ENCODE data around the gene SDK1. TPM values are rescaled to one million over a fixed set of nuclear protein-coding genes. Genes with fewer than 3 reads are reported as not detected.

Gene SDK1
- total RNA-seq, 1 donor from 2014 or later = 0.53 TPM

DNA sequence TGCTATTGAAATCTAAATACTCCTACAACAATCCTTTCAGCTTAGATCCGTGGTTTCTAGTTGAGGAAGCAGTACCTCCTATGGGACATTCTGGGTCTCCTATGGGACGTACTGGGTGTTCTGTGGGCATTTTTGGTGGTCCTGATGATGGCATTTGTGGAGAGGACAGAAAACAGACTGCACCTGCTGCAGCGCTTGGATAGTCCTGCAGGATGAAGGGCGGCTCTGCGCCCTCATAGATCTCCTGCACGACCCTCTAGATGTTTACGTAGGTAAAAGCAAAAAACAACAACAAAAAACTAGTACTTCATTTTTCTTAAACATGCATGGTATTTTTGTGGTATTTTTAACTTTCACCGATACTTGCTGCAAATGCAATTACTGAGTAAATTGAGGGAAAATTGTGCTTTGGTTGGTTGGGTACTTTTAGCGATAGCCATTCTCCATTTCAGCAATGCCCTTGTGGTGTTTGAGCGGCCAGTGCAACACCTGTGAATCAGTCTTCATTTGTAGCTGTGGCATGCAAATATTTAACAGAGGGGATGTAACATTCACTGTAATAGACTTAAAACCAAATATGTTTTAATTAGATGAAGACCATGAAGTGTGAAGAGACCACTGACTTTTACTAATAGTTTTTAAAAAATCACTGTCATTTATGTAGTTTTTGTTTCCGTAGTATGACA lies 461.2 kb downstream of the SDK1 start:
- ATAC-seq (no peak), DNase-seq (ENCODE audit: low spot score) (no peak)

DNA sequence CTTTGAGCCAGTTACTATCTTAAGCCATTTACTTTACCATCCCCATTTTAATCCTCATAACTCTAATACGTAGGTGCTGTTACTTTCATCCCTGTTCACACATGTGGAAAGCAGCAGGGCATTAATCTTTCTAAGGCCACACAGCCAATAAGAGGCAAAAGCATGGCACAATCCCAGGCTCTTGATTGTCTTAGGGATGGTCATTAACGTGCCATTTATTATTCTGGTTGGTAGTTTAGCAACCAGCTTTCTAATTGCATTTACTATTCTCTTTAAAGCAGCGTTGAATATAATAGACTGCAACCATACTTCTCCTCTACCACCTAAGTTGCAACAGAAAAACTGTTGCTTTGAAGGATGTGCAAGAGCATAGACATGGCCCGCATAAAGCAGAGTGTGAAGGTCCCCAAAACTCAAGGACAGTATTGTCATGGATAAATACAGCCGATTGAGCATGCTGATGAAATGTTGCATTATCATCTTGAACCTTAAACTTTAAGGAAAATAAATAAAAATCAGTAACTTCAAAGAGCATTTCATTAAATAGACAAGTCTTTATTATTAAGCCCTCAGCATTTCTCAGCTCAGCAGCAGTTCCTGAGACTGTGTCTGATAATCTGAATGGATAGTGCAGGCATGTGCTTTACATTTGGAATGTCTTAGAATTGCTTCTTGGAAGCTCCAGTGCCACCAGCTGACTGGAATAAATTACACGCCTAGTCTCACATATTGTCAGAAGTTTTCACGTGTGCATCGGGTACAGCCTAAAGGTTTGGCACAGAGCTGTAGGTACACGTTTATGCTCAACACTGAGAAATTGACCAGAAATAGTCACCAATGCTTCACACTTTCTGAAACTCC lies 467.1 kb downstream of the SDK1 start:
- ATAC-seq (no peak), DNase-seq (ENCODE audit: low spot score) (no peak)

DNA sequence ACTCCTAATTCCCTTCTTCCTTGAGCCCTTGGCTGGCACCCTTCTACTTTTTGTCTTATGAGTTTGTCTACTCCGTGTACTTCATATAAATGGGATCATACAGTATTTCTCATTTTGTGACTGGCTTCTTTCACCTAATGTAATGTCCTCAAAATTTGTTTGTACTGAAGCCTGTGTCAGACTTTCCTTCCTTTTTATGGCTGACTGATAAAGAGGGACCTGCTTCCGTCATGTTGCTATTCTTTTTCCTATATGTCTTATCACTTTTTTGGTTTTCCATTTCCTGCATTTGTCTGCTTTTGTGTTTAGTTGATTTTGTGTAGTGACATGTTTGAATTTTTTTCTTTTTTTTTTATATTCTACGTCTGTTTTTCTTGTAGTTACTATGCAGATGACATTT lies 470.9 kb downstream of the SDK1 start:
- no peak for ATAC-seq

DNA sequence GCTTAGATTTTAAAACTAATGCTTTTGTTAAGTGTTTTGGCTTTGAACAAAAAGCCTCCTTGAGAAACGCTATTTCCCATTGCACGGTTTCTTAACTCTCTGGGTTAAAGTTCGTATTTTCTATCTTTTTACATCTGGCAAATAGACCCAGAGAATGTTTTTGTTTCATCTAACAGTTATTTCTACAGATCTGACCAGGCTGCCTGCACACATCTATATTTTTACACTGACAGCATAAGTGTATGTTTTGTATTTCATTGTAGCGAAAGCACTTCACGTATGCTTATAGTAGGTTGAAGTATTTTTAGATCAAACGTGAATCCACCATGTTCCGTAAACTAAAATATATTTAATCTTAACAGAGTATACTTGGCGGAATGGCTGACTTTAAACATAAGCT lies 477.3 kb downstream of the SDK1 start:
- DNase-seq (ENCODE audit: low spot score) (no peak), ATAC-seq (no peak)

More for the DNA sequence above, 470.9 kb downstream of the SDK1 start:
- DNase-seq (ENCODE audit: low spot score) = no peak

DNA sequence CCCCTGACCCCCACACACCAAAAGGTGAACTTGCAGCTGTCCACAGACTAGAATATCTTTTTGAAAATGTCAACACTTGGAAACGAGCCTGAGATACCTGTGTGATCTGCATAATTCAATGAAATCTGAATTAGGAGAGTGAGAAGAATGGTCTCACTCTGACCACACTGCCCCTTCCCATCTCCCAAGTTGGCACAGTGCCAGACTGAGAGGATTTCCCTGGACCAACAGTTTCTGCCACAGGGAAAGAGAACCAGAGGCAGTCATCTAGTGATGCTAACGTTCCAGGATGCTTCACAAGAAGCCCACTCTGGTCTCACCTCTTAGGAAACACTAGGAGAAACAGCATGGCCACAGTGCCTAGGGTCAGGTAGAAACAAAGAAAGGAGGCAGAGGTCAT lies 479.0 kb downstream of the SDK1 start:
- DNase-seq (ENCODE audit: low spot score) (no peak), ATAC-seq (no peak)

DNA sequence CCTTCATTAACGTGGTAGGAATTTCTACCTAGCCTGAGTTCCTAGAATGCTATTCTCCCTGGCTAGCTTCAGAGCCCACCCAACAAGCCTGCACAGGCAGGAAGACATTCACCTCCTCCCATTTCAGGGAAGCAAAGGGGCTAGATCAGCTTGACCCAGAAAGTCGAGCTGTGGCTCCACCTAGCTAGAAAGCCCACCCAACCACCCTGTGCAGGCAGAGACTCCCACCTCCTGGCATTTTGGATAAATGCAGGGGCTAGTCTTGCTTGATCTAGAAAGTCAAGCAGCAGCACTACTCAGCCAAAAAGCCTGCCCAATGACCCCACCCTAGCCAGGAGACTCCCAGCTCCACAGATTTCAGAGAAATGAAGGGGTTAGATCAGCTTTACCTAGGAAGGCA lies 479.5 kb downstream of the SDK1 start:
- ATAC-seq (no peak), DNase-seq (ENCODE audit: low spot score) (no peak)

DNA sequence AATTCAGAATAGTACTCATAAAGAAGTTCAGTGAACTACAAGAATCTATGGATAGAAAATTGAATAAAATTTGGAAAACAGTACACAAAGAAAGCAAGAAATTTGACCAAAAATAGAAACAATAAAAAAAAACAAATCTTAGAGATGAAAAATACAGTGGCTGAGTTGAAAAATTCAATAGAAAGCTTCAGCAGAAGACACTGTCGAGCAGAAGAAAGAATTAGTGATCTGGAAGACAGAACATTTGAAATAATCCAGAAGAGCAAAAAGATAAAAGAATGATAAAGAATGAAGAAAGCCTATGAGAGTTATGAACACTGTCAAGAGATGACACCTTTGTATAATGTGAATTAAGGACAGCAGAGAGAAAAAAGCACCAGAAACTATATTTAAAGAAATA lies 480.6 kb downstream of the SDK1 start:
- DNase-seq (ENCODE audit: low spot score) (no peak), ATAC-seq (no peak)

DNA sequence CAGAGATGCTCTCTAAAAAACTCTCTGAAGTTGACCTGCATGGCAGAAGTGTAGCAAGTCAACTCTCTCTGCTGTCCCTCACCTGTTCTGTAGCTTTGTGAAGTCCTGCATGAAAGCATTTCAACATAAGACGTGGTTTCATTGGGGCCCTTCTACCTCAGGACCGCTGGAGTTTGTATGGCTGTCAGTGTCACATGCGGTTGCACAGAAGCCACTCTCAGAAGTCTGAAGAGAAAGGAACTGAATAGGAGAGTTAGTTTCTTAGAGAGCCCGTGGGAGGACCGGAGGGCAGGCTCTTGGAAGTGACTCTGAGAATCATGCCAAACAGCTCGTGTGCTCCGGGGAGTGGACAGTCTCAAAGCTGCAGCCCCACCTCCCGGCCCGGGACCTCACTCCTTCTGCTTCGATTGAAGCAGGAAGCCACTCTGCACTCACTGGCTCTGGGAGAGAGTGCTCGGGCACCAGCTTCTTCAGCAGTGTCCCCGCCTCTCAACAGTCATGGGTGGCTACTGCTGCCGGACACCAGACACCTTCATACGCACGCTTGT lies 486.7 kb downstream of the SDK1 start:
- ATAC-seq (no peak), DNase-seq (ENCODE audit: low spot score) (no peak)

DNA sequence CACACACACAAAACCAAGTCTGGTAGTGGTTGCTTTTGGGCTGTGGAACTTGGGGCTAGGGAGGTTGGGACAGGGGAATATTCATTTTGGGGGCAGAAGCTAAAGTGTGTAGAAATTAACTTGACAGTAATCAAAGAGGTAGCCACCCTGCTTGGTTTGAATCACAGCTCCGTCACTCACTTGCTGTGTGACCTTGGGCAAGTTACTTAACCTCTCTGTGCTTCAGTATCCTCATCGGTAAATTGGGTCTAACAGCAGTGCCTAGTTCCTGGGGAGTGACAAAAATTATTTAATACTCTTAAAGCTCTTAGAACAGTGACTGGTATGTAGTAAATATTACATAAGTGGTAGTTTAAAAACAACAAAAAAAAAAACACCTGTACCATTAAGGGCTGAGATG lies 489.8 kb downstream of the SDK1 start:
- DNase-seq (ENCODE audit: low spot score) (no peak), ATAC-seq (no peak)

DNA sequence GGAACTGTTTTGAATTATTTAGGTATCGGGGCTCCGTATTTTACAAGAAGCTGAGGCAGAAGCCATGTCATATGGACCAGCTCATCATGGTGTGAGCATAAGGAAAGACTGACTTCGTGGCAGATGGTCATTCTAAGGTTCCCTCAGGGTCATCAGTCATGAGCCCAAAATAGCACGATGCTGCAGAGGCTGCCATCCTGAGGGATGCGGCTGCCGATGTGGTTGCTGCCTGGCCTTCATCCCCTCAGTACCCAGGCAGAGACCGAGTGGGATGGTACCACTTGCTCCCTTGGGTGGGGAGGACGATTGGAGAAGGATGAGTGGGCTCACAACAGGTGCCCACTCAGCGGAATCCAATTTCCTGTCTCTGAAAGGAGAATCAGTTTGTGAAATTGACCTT lies 490.3 kb downstream of the SDK1 start:
- no peak for ATAC-seq

DNA sequence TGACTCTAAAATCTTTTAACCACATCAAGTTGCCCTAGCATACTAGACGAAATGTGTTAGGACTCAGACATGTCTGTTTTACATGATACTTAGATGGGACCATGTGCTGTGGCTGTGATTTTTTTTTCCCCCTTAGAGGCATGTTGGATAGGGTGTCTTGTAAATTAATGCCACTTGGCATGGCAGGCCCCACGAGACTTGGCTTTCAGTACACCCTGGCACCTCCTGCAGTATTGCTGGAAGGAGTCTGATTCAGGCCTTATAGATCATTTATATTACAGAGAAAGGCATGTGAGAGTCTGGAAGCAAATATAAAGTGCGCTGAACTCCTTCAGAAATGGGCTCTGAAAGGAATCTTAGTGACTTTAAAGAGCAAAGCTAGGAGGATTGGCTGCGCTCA lies 494.1 kb downstream of the SDK1 start:
- ATAC-seq = no peak
- no peak for DNase-seq (ENCODE audit: low spot score)

More for the DNA sequence above, 490.3 kb downstream of the SDK1 start:
- DNase-seq (ENCODE audit: low spot score) = no peak

DNA sequence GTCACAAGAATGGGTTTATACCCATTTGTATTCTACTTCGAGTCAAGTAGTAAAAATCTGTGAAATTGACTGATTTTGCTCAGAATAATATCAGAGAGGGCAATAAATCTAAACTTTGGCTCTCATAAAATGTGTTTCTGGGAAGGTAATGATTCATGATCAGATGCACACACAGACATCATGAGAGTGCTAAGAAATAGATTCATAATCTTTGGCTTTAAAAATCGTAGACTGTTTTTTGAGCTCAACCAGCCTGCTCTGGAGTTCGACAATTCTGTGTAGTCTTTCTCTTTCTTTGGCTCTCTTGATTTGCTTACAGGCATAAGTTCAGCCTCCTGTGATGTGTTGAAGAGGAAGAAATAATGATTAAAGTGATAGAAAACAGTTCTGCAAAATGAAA lies 494.7 kb downstream of the SDK1 start:
- no peak for ATAC-seq
- DNase-seq (ENCODE audit: low spot score) = no peak

DNA sequence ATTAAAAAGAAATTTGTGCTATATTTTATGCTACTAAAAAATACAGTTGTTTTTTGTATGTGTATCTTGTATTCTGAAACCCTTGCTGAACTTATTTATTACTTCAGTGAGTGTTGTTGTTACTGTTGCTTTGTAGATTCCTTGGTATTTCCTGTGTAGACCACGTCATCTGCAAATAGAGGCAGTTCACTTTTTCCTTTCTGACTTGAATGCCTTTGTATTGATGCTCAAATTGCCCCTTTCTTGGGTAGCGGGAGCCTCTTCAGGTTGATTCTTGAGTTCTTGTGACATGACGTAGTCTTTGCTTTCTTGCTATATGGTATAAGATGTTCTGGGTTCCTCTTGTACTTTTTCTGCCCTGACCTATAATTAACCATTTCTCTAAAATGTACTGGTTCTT lies 504.1 kb downstream of the SDK1 start:
- DNase-seq (ENCODE audit: low spot score) (no peak), ATAC-seq (no peak)

DNA sequence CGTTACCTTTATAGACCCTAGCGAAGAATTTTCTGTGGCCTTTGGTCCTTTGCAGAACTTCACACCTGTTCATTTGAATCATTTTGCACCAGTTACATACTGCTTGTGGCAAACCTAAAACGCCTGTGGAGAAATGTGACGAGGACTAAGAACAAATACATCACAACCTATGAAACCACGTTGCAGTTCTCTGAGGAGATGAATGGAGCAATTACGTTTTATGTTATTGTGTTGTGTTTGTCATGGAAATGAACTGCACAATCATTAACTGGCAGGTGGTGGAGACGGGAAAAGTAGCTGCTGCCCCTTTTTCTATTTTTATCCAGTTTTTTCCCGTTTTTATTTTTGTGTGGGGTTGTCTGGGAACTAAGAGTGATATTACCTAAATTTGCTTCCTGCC lies 505.5 kb downstream of the SDK1 start:
- ATAC-seq (no peak), DNase-seq (ENCODE audit: low spot score) (no peak)

DNA sequence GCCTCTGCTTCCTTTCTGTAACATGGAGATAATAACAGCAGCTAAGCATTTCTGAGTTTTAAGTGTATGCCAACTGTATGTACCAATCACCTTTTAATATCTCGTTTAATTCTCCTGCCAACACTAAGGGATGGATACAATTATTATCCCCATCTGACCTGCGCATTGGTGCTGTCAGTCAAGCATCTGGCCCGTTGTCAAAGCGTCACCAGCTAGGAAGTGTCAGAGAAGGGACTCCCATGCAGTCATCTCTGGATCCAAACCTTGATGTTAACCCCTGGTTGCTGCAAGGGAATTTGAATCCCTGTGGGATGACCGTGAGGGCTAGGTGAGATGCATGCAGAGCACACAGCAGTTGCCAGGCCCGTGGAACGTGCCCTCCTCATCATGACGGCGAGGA lies 506.8 kb downstream of the SDK1 start:
- DNase-seq (ENCODE audit: low spot score) (no peak), ATAC-seq (no peak)

DNA sequence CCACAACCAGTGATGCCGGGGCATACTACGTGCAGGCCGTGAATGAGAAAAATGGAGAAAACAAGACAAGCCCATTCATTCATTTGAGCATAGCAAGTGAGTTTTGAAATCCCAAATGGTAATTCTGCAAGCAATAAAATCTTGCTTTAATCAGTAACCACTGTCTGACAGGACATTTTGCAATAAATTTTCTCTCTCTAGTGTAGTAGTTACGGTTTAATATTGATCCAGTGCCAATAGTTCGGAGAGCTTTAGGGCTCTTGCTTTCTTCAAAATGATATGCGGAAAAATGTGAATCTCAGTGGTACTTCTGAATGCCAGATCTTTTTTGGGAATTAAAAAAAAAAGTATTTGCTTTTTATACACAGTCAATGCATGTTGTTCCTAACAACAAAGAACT lies 520.4 kb downstream of the SDK1 start:
- DNase-seq (ENCODE audit: low spot score) (no peak), ATAC-seq (peak; percentile 81)

DNA sequence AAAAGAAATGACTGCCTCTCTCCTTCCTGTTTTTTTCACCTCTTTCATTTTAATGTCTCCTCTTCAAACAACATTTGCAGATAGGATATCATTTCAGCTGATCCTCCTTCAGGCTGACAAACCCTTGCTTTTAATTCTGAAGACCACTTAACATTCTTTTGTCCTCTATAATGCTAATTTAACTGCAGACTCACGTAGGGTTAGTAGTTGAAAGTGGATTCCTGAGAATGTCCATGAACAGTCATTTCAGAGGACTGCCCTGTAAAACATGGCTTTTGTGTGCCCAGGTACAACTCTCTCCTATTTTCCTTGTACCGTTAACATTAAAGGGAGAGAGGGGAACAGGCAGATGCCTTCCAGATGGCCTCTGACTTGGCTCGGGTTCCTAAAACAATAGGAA lies 524.4 kb downstream of the SDK1 start:
- DNase-seq (ENCODE audit: low spot score) (no peak), ATAC-seq (no peak)

DNA sequence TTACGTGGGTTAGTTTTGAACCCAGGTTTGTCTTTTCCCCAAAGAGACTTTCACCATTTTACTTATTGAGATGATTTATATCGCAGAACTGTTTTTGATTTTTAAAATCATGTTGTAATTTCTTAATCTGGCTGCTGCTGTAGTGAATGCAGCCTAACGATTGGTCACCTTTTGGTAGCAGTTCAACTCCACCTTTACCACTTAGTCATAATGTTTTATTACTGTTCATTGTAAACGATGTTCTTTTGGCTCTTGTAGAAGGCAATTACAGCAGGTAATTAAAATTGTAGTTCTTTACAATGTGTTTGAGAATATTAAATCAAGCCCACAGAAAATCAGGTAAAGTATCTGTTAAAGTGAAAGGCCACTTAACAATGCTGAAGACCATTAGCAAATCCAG lies 531.1 kb downstream of the SDK1 start:
- ATAC-seq (no peak), DNase-seq (ENCODE audit: low spot score) (no peak)

DNA sequence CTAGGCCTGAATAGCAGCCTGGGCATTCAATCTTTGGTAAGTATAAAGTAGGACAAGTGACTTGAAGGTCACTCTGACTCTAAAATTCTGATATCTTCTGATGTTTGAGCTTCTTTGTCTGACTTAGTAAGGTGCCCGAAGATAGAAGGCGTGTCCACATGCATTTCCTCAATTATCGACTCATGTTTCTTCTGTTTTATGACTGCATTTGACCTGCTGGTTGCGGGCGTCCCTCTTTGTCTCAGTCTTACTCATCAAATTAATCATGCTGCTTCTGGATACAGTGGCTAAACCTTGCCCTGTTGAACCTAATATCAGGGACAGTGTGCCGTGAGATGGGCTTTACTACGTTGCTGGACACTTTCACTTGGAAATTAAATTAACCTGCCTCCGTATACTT lies 534.1 kb downstream of the SDK1 start:
- ATAC-seq (no peak), DNase-seq (ENCODE audit: low spot score) (no peak)

DNA sequence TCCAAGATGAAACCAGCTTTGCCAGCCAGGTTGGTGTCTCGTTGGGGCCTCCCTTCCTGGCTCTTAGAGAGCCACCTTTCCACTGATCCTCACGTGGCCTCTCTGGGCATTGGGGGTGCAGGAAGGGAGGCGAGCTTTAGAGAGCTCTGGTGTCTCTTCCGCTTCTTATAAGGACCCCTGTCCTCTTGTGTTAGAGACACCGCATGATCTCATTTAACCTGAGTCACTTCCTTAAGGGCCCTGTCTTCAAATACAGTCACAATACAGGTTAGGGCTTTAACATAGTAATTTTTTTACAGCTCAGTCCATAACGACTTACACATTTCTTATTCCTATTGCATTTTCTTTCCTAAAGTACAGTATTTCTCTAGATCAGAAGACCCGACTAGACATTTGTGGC lies 535.8 kb downstream of the SDK1 start:
- DNase-seq (ENCODE audit: low spot score) (no peak), ATAC-seq (no peak)

DNA sequence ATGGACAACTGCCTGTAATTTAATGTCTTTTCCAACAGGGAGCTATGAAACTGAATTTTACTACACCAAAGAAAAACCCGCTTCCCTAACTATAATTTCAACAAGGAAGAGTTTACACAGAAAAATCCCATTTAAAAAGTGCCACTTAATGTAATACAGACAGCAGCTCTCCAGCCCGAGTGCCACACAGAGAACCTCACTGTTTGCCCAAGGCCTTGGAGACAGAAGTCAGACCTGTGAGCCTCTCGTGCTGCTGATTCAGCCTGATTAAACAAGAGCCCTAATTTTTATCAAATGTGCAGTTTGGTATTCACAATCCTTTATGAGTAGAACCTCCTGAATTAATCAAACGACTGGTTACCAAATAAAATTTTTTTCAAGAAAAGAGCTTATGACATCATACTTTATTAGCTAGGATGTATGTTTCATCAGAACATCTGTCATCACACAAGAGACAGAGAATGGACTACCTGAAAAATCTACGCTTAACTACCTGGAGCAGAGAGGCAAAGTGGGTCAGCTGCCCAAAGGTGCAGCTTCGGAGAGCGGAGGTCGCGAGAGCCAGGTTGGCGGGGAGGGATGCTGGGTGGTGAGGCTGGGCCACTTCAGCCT lies 543.6 kb downstream of the SDK1 start:
- DNase-seq (ENCODE audit: low spot score) (no peak), ATAC-seq (no peak)

DNA sequence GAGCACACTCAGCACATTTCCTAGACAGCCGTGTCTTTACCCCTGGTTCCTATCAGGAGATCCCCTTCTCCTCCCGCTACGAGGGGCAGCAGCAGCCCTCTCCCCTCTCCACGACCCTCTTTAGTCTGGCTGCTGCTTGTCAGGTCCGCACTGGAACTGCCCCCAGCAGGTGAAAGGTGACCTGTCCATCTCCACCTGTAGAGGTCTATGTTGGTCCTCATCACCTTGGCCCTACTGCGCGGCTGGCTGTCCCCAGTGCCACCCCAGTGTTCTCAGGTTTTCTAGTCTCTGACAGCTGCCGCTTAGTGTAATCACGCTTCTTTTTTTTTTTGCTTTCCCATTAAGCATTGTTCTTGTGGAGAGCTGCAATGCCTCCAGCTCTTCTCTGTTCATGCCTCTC lies 545.7 kb downstream of the SDK1 start:
- DNase-seq (ENCODE audit: low spot score) (no peak), ATAC-seq (no peak)
